C4-2B (cell line): Measurements from ENCODE around the gene PSMB4.

ENCODE experiments used
- CTCF ChIP-seq: fragments of 450-650 bp; conservative IDR thresholded peaks from 2 replicates; pipeline ENCODE4 v1.5.1; 2017; ENCODE audit warnings: mild to moderate bottlenecking
- ZFX ChIP-seq: fragments of 450-650 bp; IDR thresholded peaks from 2 replicates; pipeline ENCODE4 v1.6.1; 2017

GRCh38 chr1:151370211-151370911 is 29.0 kb upstream of the PSMB4 start:
- no peak for TF ChIP-seq CTCF
- TF ChIP-seq ZFX: no peak
